LoVo (cell line): ENCODE data around the gene SLC35C1.

ENCODE experiments used
- DNase-seq: peaks from one replicate; pipeline ENCODE4 v3.0.0-alpha.2; 2016; ENCODE audit warnings: low spot score

SLC35C1 gene

DNA sequence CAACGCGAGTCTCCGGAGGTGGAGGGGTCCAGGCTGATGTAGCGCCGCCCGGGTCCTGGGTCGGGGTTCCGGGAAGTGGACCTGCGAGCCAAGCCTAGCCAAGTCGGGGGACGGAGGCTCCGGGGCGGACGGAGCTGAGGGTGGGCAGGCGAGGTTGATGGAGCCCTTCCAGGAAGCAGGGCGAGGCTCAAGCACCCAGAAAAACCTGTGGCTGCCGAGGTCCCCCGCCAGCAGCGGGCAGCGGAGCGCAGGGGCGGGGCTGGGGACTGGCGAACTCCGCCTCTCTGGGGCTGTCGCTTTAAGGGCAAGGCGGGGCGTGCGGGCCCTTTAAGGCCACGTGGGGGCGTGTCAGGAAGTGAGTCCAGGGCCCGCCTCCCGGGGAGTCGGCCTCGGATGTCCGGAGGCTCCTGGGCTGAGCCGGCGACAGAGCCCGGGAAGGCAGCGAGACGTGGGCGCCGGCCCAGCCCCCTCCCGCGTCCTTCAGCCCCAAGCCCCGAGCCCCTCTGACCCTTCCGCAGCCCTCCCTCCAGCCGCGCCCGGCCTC is at the start of gene SLC35C1:
Gene SLC35C1 (plus strand): TSS at position 389 of the 544 bp plus-strand sequence. CDS start 653 bp downstream, outside the sequence.
- DNase-seq = peak; percentile 96

DNA sequence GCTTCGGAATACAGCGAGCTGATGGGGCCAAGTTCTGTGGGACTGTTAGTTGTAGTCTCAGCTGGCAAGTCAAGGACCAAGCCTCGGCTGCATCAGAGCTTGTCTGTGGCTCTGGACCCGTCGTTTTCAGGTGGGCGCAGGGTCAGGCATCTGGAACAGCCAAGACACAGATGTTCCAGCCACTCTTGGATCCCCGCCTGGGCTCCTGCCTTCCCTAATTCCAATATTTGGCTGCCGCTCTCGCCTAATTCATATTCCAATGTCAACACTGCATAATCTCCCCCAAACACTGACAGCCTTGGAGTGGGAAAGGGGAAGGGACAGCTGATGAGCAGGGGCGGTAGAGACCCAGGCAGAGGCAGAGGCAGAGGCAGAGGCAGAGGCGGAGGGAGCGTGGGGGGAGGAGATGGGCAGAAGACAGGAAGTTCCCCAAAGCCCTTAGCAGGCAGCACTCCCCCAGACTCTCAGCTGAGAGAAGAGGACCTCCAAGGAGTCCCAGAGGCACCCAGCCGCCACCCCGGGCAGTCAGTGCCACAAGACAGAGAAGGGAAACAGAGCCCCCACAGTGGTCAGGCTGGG is 49.6 kb upstream of the SLC35C1 start:
- DNase-seq = no peak

DNA sequence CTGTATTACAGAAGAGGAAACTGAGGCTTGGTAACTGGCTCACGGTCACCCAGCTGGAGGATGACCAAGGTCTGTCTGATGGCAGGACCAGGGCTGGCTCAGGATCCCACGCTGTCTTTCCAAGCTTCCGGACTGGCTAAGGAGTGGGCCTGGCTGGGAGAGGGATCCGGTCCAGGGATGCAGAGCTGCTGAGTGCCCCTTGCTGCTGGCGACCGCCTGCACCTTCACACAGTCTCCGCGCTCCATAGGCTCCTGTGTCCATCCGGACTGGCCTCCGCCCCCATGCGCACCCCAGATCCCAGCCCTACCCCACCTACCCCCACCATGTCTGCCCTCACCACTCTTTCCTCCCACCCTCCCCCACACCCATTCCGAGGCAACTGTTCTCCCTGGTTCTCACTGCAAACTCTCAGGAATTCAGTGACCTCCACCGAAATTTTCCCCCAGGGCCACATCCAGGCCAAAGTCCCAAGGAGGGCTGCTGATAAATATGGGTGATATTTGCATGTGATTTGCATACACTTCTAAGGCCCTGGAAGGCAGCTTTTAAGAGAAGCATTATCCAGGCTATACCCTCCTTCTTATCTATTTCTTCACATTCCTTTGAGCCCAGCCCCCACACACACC is 48.5 kb upstream of the SLC35C1 start:
- DNase-seq = no peak

DNA sequence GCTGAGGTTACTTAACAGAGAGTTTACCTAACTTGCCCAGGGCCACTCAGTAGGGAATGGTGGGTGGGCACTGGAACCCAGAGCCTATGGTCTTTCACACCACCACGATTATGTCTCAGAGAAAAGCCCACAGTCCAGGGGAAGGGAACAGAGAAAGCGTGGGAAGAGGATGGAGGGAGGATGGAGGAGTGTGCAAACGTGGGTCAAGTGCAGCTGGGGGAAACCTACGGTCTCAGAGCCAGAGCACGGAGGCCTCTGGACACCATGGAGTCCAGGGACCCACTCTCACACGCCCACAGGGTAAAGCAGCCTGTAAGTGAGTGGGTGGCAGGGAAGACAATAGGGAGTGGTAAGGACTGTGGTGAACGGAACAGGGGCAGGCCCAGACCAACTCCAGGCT is 47.3 kb upstream of the SLC35C1 start:
- DNase-seq = no peak

DNA sequence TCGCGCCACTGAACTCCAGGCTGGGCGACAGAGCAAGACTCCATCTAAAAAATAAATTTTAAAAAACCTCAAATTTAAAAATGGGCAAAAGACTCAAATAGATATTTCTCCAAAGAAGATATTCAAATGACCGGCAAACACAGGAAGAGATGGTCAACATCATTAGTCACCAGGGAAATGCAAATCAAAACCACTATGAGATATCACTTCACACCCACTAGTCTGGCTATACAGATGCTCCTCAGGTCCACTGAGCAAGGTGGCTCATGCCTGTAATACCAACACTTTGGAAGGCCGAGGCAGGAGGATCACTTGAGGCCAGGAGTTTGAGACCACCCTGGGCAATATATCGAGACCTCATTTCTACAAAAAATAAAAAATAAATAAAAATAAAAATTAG is 43.3 kb upstream of the SLC35C1 start:
- DNase-seq = no peak

- no peak for DNase-seq
Observed at GRCh38 chr11:45765107-45765668, 39.8 kb upstream of the SLC35C1 start.

DNA sequence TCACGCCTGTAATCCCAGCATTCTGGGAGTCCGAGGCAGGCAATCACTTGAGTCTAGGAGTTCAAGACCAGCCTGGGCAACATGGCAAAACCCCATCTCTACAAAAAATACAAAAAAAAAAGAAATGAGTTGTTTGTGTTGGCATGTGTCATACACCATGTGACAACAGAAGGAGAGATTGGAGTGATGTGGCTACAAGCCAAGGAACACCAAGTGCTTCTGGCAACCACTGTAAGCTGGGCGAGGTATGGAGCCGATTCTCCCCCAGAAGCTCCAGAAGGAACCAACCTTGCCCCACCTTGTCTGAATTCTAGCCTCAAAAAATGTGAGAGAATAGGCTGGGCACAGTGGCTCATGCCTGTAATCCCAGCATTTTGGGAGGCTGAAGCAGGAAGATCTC is 39.1 kb upstream of the SLC35C1 start:
- DNase-seq = no peak

DNA sequence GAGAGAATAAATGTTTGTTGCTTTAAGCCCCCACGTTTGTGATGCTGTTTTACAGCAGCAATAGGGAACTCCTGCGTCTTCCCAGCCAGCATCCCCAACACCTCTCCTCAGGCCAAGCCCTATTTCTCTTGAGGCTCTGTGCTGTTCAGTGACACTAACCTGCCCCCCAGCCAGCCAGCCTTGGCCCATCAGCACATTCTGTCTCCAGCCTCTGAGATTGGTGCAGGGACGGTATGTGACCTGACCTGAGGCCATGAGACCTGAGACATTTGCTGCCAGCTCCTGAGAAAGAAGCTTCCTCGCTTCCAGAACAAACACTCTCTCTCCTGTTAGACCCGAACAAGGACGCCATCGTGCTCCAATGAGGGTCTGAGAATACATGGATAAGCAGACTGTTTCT is 38.5 kb upstream of the SLC35C1 start:
- DNase-seq = no peak

GRCh38 chr11:45768486-45768885 is 36.5 kb upstream of the SLC35C1 start:
- no peak for DNase-seq

GRCh38 chr11:45769960-45770359 is 35.0 kb upstream of the SLC35C1 start:
- no peak for DNase-seq

DNA sequence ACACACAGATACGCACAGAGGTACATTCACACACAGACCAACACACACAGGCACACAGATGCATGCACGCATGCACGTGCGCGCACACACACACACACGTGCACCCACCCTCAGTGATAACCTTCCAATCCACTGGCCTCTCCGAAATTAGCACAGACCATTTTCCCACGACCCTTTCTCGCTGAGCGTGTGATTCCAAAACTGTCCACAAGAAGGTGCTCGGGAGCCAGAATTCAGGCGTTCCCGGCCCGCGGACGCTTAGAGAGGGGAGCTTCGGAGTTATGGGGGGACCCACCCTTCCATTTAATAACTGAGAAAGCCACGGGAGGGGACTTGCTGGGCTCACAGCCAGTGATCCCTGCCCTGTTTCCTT is 33.8 kb upstream of the SLC35C1 start:
- peak; percentile 66 for DNase-seq

DNA sequence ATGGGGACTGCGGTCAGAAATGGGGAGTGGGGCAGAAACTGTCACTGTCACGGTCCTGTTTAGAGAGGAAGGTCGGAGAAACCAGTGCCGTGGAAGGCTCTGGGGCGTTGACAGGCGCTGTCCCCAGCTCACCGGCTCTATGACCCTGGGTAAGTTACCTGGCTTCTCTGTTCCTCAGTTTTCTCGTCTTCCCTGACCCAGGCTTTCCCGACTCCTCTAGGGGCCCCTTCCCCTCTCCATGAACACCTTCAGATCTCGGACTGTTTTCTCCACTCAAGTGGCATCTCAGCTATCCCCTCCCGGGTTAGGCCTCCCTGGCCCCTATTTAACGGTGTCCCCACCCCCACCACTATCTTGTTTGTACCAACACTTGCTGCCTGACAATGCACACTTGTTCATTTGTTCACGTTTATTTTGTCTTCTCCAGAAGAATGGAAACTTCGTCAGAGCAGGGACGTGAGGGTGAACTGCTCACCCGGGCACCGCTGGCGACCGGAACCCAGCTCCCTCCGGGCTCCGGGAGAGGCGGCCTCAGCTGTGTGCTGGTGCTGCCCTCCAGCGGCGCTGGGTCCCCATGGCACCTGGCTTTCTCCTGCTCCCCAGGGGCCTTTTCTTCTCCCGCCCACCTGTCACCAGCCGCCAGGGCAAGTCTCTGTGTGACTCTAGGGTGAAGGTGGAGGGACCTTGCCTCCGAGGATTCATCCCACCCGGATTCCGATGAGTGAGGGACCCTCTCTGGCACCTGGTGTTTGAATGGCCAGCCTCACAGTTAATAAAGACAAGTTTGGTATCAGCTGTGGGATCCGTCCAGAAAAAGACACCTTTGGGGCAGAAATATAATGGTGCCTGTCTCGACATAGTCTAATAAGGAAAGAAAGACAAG is 33.1 kb upstream of the SLC35C1 start:
- peak; percentile 84 for DNase-seq

DNA sequence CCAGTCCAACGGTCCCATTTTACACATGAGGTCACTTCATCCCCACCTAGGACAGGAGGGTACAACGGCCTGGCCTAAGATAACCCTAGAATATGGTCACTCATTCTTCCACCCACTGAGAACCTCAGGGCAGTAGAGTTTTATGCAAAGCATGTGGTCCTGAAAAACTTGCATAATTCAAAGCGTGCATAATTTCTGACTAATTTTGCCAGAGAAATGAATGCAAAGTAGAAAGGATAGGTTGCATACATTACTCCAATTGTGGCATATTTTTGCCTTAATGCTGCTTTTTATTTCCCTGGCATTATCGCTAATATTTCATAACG is 32.5 kb upstream of the SLC35C1 start:
- DNase-seq = no peak

GRCh38 chr11:45772986-45773785 is 31.8 kb upstream of the SLC35C1 start:
- DNase-seq = no peak

DNA sequence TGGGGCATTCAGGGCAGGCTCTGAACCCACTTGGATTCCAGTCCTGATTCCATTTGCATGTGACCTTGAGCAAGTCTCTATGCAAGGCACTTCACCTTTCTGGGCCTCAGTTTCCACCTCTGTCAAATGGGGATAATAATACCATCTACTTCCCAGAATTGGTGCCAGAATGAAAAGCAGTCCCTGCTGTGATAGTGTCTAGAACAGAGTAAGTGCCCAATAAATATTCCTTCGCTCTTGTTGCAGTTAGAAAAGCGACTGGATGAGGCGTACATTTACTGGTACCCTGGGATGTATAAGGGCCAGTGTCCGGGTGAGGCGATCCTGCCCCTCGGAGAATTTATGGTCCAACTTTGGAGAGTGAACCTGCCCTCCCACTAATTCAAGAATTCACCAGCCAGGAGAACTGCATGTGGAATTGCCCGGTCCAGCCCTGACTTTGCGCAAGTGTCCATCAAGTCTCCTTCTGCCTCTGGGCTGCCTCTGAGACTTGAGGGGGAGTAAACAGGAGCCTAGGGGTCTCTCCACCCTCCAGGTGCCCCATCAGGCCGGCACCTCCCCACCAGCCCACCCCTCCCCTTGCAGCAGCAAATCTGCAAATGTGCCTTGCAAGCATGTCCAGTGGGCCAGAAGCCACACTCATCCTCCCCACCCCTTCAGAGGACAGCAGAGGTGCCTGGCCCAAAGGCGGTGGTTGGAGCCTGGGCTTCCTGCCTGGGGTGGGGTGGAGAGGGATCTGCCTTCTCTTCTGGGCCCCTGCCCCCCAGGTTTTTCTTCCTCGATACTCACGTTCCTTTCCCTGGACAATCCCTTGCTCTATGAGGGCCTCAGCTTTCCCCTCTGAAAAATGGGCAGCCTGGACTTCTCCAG is 30.9 kb upstream of the SLC35C1 start:
- no peak for DNase-seq

GRCh38 chr11:45774786-45775185 is 30.2 kb upstream of the SLC35C1 start:
- DNase-seq = no peak

DNA sequence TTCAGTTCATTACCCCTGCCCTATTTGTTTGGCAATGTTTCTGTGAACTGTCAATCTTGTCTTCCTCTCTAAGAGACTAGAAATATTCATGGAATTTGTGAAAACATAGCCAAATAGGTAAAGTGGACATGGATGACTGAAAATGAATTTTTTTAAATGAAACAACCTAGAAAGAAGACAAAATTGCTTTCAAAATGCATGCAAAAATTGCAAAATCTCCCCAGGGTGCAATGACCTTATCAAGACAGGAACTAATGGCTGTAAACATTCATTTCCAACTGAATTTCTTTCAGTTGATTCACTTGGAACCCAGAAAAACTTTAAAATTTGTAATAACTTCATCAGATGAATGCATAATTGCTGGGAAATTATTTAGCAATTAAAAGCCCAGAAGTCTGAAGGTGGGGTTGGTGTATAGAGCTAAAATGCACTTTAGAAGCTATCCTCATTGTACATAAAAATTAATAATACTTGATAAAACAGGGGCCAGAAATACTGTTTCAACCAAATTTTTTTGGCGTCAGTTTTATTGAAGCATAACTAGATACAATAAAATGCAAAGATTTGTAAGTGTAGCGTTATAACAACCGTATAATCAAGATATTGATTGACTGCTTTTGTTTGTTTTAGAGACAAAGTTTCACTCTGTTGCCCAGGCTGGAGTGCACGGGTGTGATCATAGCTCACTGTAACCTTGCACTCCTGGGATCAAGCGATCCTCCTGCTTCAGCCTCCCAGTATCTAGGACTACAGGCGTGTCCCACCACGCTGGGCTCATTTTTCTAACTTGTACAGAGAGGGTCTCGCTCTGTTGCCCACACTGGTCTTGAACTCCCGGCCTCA is 27.6 kb upstream of the SLC35C1 start:
- DNase-seq = no peak

GRCh38 chr11:45778341-45778740 is 26.6 kb upstream of the SLC35C1 start:
- no peak for DNase-seq

DNA sequence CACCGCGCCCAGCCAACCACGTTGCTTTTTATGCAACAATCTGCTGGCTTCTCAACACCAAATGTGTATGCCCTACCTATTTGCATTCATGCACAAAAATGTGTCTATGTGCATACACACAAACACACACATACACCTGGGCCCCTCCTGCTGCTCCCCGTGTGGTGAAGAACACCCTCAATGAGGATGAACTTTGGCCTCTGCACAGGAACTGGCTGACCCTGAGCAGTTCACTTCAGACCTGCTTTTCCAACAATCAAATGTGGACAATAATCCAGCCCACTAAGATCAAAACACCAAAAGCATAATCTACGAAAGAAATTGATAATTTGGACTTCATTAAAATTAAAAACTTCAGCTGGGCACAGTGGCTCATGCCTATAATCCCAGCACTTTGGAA is 25.3 kb upstream of the SLC35C1 start:
- DNase-seq = no peak

DNA sequence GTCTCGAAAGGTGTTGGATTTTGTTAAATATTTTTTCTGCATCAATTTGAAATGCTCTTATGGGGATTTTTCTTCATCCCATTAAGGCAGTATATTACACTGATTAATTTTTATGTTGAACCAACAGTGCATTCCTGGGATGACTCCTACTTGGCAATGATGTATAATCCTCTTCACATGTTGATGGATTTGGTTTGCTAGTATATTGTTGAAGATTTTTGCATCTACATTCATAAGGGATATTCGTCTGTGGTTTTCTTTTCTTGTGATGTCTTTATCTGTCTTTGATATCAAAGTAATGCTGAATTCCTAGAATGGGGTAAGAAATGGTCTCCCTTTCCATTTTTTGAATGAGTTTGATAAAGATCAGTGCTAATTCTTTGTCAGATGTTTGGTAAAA is 18.7 kb upstream of the SLC35C1 start:
- no peak for DNase-seq
